HepG2 (cell line): ENCODE data around the gene AKR1C2. TPM values are rescaled to one million over a fixed set of nuclear protein-coding genes. Genes with fewer than 3 reads are reported as not detected.

Experiments
- FOXK1 ChIP-seq: sonication (generic); formaldehyde crosslinking; IDR thresholded peaks from 2 replicates; pipeline ENCODE4 v1.4.0; 2020; ENCODE audit warnings: low read depth, missing genetic modification reagents, borderline replicate concordance
- SALL1 ChIP-seq: sonication (generic); formaldehyde crosslinking; IDR thresholded peaks from 2 replicates; pipeline ENCODE4 v1.8.0; 2022; ENCODE audit warnings: mild to moderate bottlenecking, missing genetic modification reagents
- SAP130 ChIP-seq: IDR thresholded peaks from 2 replicates; pipeline ENCODE4 v1.6.1; 2016; ENCODE audit warnings: low read depth
- TAF15 ChIP-seq: fragments of 200-400 bp; formaldehyde crosslinking; IDR thresholded peaks from one replicate; pipeline ENCODE4 v1.6.1; 2018; ENCODE audit warnings: mild to moderate bottlenecking, low read depth, low read length; ENCODE audit not compliant: poor library complexity, severe bottlenecking
- ZNF30 ChIP-seq: sonication (generic); formaldehyde crosslinking; IDR thresholded peaks from 2 replicates; pipeline ENCODE4 v1.5.0; 2020; ENCODE audit warnings: mild to moderate bottlenecking, missing genetic modification reagents
- ZNF326 ChIP-seq: sonication (generic); formaldehyde crosslinking; IDR thresholded peaks from 2 replicates; pipeline ENCODE4 v1.4.0; 2020; ENCODE audit warnings: missing genetic modification reagents, borderline replicate concordance
- ZNF441 ChIP-seq: sonication (generic); formaldehyde crosslinking; IDR thresholded peaks from 2 replicates; pipeline ENCODE4 v1.7.0; 2021; ENCODE audit warnings: missing genetic modification reagents, borderline replicate concordance
- ZSCAN9 ChIP-seq: IDR thresholded peaks from 2 replicates; pipeline ENCODE4 v1.6.1; 2016; ENCODE audit warnings: borderline replicate concordance
- polyA plus RNA-seq, 8 experiments: library from polyadenylated mRNA; depleted of rRNA in 3 of 8; stranded (reverse) in 7 of 8; unstranded in 1 of 8; fragments of >200 nt; fragmentation: Illumina TruSeq in 4 of 8; extraction: Trizol in 4 of 8; gene quantifications; 2 replicates each; pipeline versions ENCODE4 v1.2.1 to v1.2.3, GENCODE V29; 2011 to 2016; ENCODE audit warnings: low read depth in 4 of 8, missing spikeins in 1 of 8, mixed read lengths in 1 of 8; ENCODE audit not compliant: insufficient read depth in 1 of 8
- total RNA-seq, 5 experiments: library from RNA; depleted of rRNA; stranded (reverse); fragments of >200 nt; fragmentation: Illumina TruSeq; extraction: Trizol; gene quantifications; 2 replicates each; pipeline ENCODE4 v1.2.3, GENCODE V29; 2016; ENCODE audit warnings: low read depth in 1 of 5
- TF ChIP-seq, protein P1 (sequence below), 2 experiments: sonication (generic) in 1 of 2; formaldehyde crosslinking in 1 of 2; IDR thresholded peaks; 2 replicates each; pipeline versions ENCODE4 v1.4.0 to v1.6.1; 2016 to 2020; ENCODE audit warnings: borderline replicate concordance in 1 of 2, low read depth in 1 of 2, mild to moderate bottlenecking in 1 of 2, missing genetic modification reagents in 1 of 2
- TF ChIP-seq, protein P2 (sequence below): sonication (generic); formaldehyde crosslinking; IDR thresholded peaks from 2 replicates; pipeline ENCODE4 v1.8.1; 2023; ENCODE audit warnings: mild to moderate bottlenecking, missing genetic modification reagents, borderline replicate concordance

AKR1C2 gene
- total and polyA plus RNA-seq, 2 of the 13 experiments (the other 11 are each of a cell fraction or from before 2014, with no cell fraction given), result 140 to 900 TPM

DNA sequence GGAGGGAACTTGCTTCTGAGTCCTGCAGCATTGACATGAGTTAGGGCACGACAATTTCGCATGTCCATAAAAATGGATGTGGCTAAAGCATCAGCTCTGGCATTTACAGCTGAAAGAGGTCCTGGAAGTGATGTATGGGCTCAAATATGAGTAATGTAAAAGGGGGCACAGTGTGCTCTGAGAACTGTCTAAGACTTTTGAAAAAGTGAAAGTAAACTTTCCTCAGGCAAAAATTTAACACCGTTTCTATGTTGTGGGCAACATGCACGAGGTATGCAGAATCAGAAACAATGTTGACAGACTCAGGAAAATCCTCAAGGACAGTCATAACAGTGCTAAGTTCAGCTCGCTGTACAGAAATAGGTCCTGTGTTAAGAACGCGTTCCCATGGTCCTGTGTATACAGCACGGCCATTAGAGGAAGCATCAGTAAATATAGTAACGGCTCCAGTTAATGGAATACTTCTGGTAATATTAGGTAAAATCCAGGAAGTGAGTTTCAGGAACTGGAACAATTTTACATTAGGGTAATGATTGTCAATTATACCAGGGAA is 37.9 kb upstream of the AKR1C2 start (continued):
- TF ChIP-seq, protein P1, sequence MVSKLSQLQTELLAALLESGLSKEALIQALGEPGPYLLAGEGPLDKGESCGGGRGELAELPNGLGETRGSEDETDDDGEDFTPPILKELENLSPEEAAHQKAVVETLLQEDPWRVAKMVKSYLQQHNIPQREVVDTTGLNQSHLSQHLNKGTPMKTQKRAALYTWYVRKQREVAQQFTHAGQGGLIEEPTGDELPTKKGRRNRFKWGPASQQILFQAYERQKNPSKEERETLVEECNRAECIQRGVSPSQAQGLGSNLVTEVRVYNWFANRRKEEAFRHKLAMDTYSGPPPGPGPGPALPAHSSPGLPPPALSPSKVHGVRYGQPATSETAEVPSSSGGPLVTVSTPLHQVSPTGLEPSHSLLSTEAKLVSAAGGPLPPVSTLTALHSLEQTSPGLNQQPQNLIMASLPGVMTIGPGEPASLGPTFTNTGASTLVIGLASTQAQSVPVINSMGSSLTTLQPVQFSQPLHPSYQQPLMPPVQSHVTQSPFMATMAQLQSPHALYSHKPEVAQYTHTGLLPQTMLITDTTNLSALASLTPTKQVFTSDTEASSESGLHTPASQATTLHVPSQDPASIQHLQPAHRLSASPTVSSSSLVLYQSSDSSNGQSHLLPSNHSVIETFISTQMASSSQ (IDR thresholded peaks at IDR 0.05; ENCODE audit: low read depth), result 0 out of 2 replicates have a peak, but pooled peaks have one; percentile 17
- TF ChIP-seq, protein P1 (CRISPR knock-in tag; IDR thresholded peaks at IDR 0.05; ENCODE audit: borderline replicate concordance), result peak; percentile 59; the same call in 1 of the 2 replicates
- TF ChIP-seq TAF15, result no peak
- TF ChIP-seq ZNF326, result no peak
- TF ChIP-seq, protein P2, sequence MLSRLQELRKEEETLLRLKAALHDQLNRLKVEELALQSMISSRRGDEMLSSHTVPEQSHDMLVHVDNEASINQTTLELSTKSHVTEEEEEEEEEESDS (CRISPR knock-in tag), result no peak
- TF ChIP-seq SAP130 (CRISPR knock-in tag), result peak; percentile 56
- no peak for TF ChIP-seq ZNF441 (CRISPR knock-in tag)
- peak; percentile 52; the same call in 1 of the 2 replicates for TF ChIP-seq FOXK1 (CRISPR knock-in tag)
- no peak for TF ChIP-seq ZSCAN9 (CRISPR knock-in tag)
- peak; percentile 72; the same call in 1 of the 2 replicates for TF ChIP-seq SALL1 (CRISPR knock-in tag)
- no peak for TF ChIP-seq ZNF30 (CRISPR knock-in tag)
